Measurements from ENCODE around the gene CYP4F8. TPM values are rescaled to one million over a fixed set of nuclear protein-coding genes. Genes with fewer than 3 reads are reported as not detected.
"Not testable (repeated sequence)": the region's sequence is repeated elsewhere in the genome, so short reads cannot be mapped to it uniquely, and the experiment has no call there.

CYP4F8 gene
- total and polyA plus RNA-seq, 4 donors: 0.08 to 0.09 TPM; not detected in 2

- Histone ChIP-seq H3K9me3 (ENCODE audit: control insufficient read depth, insufficient read depth, low read length) (no peaks in the 10 kb centered on the region), H3K36me3 (ENCODE audit: control insufficient read depth, insufficient read depth, low read length) (no peaks in the 10 kb centered on the region), H3K4me1 (ENCODE audit: control insufficient read depth, insufficient read depth, low read length) (peaks cover 15% of the 10 kb centered on the region), H3K4me3 (ENCODE audit: low read depth, low read length) (no peak overlapping the region), H3K27ac (ENCODE audit: low read depth, low read length) (no peak overlapping the region), H3K27me3 (ENCODE audit: control insufficient read depth, insufficient read depth, low read length) (peaks cover 2% of the 10 kb centered on the region)
- no peak for DNase-seq (ENCODE audit: low read depth in 4 of 6, low spot score in 6 of 6)
These were observed 27.8 kb downstream of the CYP4F8 start for GRCh38 chr19:15642807-15643206.

GRCh38 chr19:15643387-15643786, 28.4 kb downstream of the CYP4F8 start:
- DNase-seq (ENCODE audit: low read depth in 4 of 6, low spot score in 6 of 6): no peak
- Histone ChIP-seq H3K27ac (ENCODE audit: low read depth, low read length) (no peak overlapping the region), H3K4me3 (ENCODE audit: low read depth, low read length) (no peak overlapping the region), H3K36me3 (ENCODE audit: control insufficient read depth, insufficient read depth, low read length) (no peaks in the 10 kb centered on the region), H3K4me1 (ENCODE audit: control insufficient read depth, insufficient read depth, low read length) (peaks cover 15% of the 10 kb centered on the region), H3K9me3 (ENCODE audit: control insufficient read depth, insufficient read depth, low read length) (no peaks in the 10 kb centered on the region), H3K27me3 (ENCODE audit: control insufficient read depth, insufficient read depth, low read length) (peaks cover 2% of the 10 kb centered on the region)
- WGBS (ENCODE audit: insufficient coverage): 71% methylated on average over 2 of the region's 3 CpGs

GRCh38 chr19:15644066-15644741, 29.2 kb downstream of the CYP4F8 start:
- H3K4me1 ChIP-seq (ENCODE audit: control insufficient read depth, insufficient read depth, low read length): peaks cover 15% of the 10 kb centered on the region
- 75% methylated on average over 2 of the region's 3 CpGs for WGBS (ENCODE audit: insufficient coverage)
- H3K4me3 ChIP-seq (ENCODE audit: low read depth, low read length): no peak overlapping the region
- no peaks in the 10 kb centered on the region for H3K36me3 ChIP-seq (ENCODE audit: control insufficient read depth, insufficient read depth, low read length)
- no peaks in the 10 kb centered on the region for H3K9me3 ChIP-seq (ENCODE audit: control insufficient read depth, insufficient read depth, low read length)
- DNase-seq (ENCODE audit: low read depth in 4 of 6, low spot score in 6 of 6): no peak
- H3K27ac ChIP-seq (ENCODE audit: low read depth, low read length): no peak overlapping the region
- H3K27me3 ChIP-seq (ENCODE audit: control insufficient read depth, insufficient read depth, low read length): peaks cover 2% of the 10 kb centered on the region

- WGBS (ENCODE audit: insufficient coverage): 57% methylated on average over 3 of the region's 3 CpGs
- no peaks in the 10 kb centered on the region for H3K36me3 ChIP-seq (ENCODE audit: control insufficient read depth, insufficient read depth, low read length)
These were observed 29.8 kb downstream of the CYP4F8 start for GRCh38 chr19:15644816-15645215.

GRCh38 chr19:15649526-15649925, 34.5 kb downstream of the CYP4F8 start:
- H3K27ac ChIP-seq (ENCODE audit: low read depth, low read length): no peak overlapping the region
- peaks cover 2% of the 10 kb centered on the region for H3K27me3 ChIP-seq (ENCODE audit: control insufficient read depth, insufficient read depth, low read length)
- 73% methylated on average over 2 of the region's 2 CpGs for WGBS (ENCODE audit: insufficient coverage)
- DNase-seq (ENCODE audit: low read depth in 4 of 6, low spot score in 6 of 6): no peak
- H3K36me3 ChIP-seq (ENCODE audit: control insufficient read depth, insufficient read depth, low read length): no peaks in the 10 kb centered on the region
- no peaks in the 10 kb centered on the region for H3K9me3 ChIP-seq (ENCODE audit: control insufficient read depth, insufficient read depth, low read length)
- no peaks in the 10 kb centered on the region for H3K4me1 ChIP-seq (ENCODE audit: control insufficient read depth, insufficient read depth, low read length)
- no peak overlapping the region for H3K4me3 ChIP-seq (ENCODE audit: low read depth, low read length)

More at GRCh38 chr19:15644816-15645215, 29.8 kb downstream of the CYP4F8 start:
- peaks cover 2% of the 10 kb centered on the region for H3K27me3 ChIP-seq (ENCODE audit: control insufficient read depth, insufficient read depth, low read length)
- H3K4me3 ChIP-seq (ENCODE audit: low read depth, low read length): no peak overlapping the region
- peaks cover 15% of the 10 kb centered on the region for H3K4me1 ChIP-seq (ENCODE audit: control insufficient read depth, insufficient read depth, low read length)
- no peak overlapping the region for H3K27ac ChIP-seq (ENCODE audit: low read depth, low read length)
- H3K9me3 ChIP-seq (ENCODE audit: control insufficient read depth, insufficient read depth, low read length): no peaks in the 10 kb centered on the region
- DNase-seq (ENCODE audit: low read depth in 4 of 6, low spot score in 6 of 6): no peak

- H3K27me3 ChIP-seq (ENCODE audit: control insufficient read depth, insufficient read depth, low read length); H3K9me3 ChIP-seq (ENCODE audit: control insufficient read depth, insufficient read depth, low read length); H3K4me1 ChIP-seq (ENCODE audit: control insufficient read depth, insufficient read depth, low read length); H3K27ac ChIP-seq (ENCODE audit: low read depth, low read length); H3K36me3 ChIP-seq (ENCODE audit: control insufficient read depth, insufficient read depth, low read length); DNase-seq (ENCODE audit: low read depth in 4 of 6, low spot score in 6 of 6); H3K4me3 ChIP-seq (ENCODE audit: low read depth, low read length): not testable (repeated sequence)
These were observed 35.1 kb downstream of the CYP4F8 start for GRCh38 chr19:15650123-15650522.

- Histone ChIP-seq H3K4me3 (ENCODE audit: low read depth, low read length) (no peak overlapping the region), H3K36me3 (ENCODE audit: control insufficient read depth, insufficient read depth, low read length) (no peaks in the 10 kb centered on the region), H3K9me3 (ENCODE audit: control insufficient read depth, insufficient read depth, low read length) (no peaks in the 10 kb centered on the region), H3K4me1 (ENCODE audit: control insufficient read depth, insufficient read depth, low read length) (no peaks in the 10 kb centered on the region), H3K27ac (ENCODE audit: low read depth, low read length) (no peak overlapping the region), H3K27me3 (ENCODE audit: control insufficient read depth, insufficient read depth, low read length) (no peaks in the 10 kb centered on the region)
- WGBS (ENCODE audit: insufficient coverage): no CpG with 5 or more reads among the region's 3 CpGs
- DNase-seq (ENCODE audit: low read depth in 4 of 6, low spot score in 6 of 6): no peak
These were observed 36.8 kb downstream of the CYP4F8 start for GRCh38 chr19:15651791-15652190.

GRCh38 chr19:15652559-15653278, 37.7 kb downstream of the CYP4F8 start:
- H3K27ac ChIP-seq (ENCODE audit: low read depth, low read length): no peak overlapping the region
- H3K27me3 ChIP-seq (ENCODE audit: control insufficient read depth, insufficient read depth, low read length): no peaks in the 10 kb centered on the region
- WGBS (ENCODE audit: insufficient coverage): 77% methylated on average over 6 of the region's 8 CpGs
- no peak overlapping the region for H3K4me3 ChIP-seq (ENCODE audit: low read depth, low read length)
- no peaks in the 10 kb centered on the region for H3K36me3 ChIP-seq (ENCODE audit: control insufficient read depth, insufficient read depth, low read length)
- H3K4me1 ChIP-seq (ENCODE audit: control insufficient read depth, insufficient read depth, low read length): no peaks in the 10 kb centered on the region
- no peaks in the 10 kb centered on the region for H3K9me3 ChIP-seq (ENCODE audit: control insufficient read depth, insufficient read depth, low read length)
- no peak for DNase-seq (ENCODE audit: low read depth in 4 of 6, low spot score in 6 of 6)

GRCh38 chr19:15656467-15656866, 41.4 kb downstream of the CYP4F8 start:
- DNase-seq (ENCODE audit: low read depth in 4 of 6, low spot score in 6 of 6): no peak
- Histone ChIP-seq H3K4me1 (ENCODE audit: control insufficient read depth, insufficient read depth, low read length) (no peaks in the 10 kb centered on the region), H3K9me3 (ENCODE audit: control insufficient read depth, insufficient read depth, low read length) (no peaks in the 10 kb centered on the region), H3K27me3 (ENCODE audit: control insufficient read depth, insufficient read depth, low read length) (no peaks in the 10 kb centered on the region), H3K4me3 (ENCODE audit: low read depth, low read length) (no peak overlapping the region), H3K36me3 (ENCODE audit: control insufficient read depth, insufficient read depth, low read length) (no peaks in the 10 kb centered on the region), H3K27ac (ENCODE audit: low read depth, low read length) (no peak overlapping the region)

- 77% methylated on average over 4 of the region's 4 CpGs for WGBS (ENCODE audit: insufficient coverage)
- H3K4me3 ChIP-seq (ENCODE audit: low read depth, low read length): no peak overlapping the region
- H3K36me3 ChIP-seq (ENCODE audit: control insufficient read depth, insufficient read depth, low read length): no peaks in the 10 kb centered on the region
- no peak for DNase-seq (ENCODE audit: low read depth in 4 of 6, low spot score in 6 of 6)
- no peak overlapping the region for H3K27ac ChIP-seq (ENCODE audit: low read depth, low read length)
- H3K9me3 ChIP-seq (ENCODE audit: control insufficient read depth, insufficient read depth, low read length): no peaks in the 10 kb centered on the region
- H3K27me3 ChIP-seq (ENCODE audit: control insufficient read depth, insufficient read depth, low read length): peaks cover 2% of the 10 kb centered on the region
- no peaks in the 10 kb centered on the region for H3K4me1 ChIP-seq (ENCODE audit: control insufficient read depth, insufficient read depth, low read length)
These were observed 48.2 kb downstream of the CYP4F8 start for GRCh38 chr19:15663247-15663646.
